GM18868 (cell line): ENCODE results near the gene TMEM63A.
"Not testable (repeated sequence)": the region's sequence is repeated elsewhere in the genome, so short reads cannot be mapped to it uniquely, and the experiment has no call there.

Source experiments
- ATAC-seq: cut with Tn5 transposase; IDR thresholded peaks from one replicate; pipeline ENCODE4 v1.9.1; 2021; ENCODE audit warnings: mild to moderate bottlenecking, moderate library complexity; ENCODE audit not compliant: unreplicated experiment

The TMEM63A gene

DNA sequence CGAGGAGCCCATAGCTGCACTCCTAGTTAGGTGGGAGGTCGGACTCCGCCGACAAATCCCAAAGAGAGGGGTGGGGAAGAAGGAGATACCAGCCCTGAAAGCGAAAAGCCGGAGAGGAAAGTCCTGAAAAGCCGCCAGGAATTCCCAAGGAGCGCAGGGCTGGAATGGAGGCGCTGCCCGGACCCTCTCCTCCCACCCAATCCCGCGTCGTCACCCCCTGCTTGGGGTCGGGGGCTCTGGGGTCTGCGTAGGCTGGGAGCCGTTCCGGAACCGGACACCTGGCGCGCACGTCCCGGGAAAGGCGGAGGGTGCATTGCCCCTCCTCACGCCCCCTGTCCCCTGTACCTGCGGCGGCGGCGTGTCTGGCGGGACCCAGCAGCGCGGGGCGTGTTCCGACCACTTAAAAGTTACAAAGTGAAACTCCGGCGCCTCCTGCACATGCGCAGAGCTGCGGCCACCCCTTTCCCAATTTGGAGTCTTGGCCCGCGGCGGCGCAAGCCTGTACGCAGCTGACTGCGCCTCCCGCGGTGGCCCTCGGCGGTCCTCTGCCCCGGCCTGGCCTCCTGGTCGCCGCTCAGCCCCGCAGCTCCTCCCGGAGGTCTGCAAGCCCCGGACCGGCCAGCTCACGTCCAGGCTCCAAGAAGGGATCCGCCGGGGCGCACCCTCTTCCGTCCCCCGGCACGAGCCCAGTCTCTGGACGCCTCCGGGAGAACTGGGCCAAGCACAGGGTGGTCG, at the start of gene TMEM63A:
Gene TMEM63A (minus strand): TSS at position 422 of the 735 bp plus-strand sequence. CDS start 4,800 bp downstream, outside the sequence.
- ATAC-seq = peak; percentile 70

DNA sequence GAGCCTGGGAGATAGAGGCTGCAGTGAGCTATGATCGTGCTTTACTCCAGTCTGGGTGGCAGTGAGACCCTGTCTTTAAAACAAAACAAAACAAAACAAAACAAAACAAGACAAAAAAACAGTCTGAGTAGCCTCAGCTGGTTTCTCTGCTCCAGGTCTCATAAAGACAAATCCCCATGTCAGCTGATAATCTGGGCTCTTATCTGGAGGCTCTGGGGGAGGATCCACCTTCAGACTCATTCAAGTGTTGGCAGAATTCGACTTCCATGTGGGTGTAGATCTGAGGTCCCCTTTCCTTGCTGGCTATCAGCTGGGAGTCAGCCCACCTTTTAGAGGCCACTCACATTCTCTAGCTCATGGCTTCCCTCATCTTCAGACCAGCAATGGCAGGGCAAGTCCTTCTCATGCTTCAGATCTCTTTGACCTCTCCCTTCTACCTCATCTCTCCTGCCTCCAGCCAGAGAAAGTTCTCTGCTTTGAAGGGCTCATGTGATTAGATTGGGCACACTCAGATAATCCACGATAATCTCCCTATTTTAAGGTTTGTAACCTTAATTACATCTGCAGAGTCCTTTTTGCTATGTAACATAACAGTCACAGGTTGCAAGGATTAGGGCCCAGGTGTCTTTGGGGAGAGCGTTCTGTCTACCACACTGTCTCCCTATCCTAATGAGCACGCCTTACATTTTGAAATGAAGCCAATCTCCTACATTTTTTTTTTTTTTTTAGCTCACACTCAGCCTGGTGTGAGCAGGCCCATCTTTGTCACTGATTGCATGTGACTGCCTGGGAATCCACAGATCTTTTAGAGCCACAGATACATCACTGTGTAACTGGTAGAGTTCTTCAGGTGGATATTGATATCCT, 49.3 kb upstream of the TMEM63A start:
- ATAC-seq = no peak

DNA sequence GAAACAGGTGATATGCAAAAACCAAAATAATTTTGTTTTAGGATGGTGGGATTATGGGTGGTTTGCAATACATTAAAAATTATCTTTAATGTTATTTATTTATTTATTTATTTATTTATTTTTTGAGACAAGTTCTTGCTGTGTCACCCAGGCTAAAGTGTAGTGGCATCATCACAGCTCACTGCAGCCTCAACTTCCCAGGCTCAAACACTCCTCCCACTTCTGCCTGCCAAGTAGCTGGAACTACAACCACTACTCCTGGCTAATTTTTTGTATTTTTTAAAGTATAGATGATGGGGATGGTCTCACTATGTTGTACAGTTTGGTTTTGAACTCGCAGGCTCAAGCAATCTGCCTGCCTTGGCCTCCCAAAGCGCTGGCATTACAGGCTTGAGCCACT, 48.4 kb upstream of the TMEM63A start:
- ATAC-seq = no peak

DNA sequence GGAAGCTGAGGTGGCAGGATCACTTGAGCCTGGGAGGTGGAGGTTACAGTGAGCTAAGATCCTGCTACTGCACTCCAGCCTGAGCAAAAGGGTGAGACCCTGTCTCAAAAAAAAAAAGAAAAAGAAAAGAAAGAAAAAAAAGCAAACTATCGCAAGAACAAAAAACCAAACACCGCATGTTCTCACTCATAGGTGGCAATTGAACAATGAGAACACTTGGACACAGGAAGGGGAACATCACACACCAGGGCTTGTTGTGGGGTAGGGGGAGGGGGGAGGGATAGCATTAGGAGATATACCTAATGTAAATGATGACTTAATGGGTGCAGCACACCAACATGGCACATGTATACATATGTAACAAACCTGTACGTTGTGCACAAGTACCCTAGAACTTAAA, 47.3 kb upstream of the TMEM63A start:
- not testable (repeated sequence) for ATAC-seq

DNA sequence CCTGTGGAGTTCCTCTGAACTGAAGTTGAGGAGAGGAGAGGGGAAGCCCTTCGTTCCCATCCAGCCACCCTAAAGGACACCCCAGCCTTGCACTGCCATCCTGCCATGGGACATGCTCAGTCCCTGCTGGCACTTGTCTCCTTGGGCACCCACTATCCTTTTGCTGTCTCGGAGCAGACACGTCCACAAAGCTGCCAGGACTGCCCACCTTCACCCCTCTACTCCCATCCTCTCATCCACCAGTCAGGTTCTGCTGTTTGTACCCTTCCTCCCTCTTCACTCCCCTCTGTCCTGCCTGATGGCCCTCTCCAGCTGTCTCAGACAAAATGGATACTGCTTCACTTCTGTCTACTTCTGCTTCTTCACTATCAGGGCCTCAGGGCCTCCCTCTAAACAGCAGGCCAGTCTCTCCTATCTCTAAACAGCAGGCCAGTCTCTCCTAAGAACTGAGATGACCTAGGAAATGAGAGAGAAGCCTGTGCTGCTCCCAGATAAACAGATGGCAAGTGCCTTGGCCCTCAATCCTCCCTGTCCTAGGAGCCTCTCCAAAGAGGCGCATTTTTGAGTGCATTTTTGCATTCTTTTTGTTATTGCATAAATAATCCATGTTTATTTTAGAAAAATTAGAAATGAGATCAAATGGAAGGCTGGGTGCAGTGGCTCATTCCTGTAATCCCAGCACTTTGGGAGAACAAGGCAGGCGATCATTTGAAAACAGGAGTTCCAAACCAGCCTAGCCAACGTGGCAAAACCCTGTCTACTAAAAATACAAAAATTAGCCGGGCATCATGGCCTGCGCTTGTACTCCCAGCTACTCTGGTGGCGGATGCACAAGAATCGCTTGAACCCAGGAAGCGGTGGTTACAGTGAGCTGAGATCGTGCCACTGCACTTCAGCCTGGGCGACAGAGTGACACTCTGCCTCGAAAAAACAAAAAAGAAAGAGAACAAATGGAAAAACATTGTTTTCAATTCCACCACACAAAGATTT, 46.3 kb upstream of the TMEM63A start:
- ATAC-seq = no peak

DNA sequence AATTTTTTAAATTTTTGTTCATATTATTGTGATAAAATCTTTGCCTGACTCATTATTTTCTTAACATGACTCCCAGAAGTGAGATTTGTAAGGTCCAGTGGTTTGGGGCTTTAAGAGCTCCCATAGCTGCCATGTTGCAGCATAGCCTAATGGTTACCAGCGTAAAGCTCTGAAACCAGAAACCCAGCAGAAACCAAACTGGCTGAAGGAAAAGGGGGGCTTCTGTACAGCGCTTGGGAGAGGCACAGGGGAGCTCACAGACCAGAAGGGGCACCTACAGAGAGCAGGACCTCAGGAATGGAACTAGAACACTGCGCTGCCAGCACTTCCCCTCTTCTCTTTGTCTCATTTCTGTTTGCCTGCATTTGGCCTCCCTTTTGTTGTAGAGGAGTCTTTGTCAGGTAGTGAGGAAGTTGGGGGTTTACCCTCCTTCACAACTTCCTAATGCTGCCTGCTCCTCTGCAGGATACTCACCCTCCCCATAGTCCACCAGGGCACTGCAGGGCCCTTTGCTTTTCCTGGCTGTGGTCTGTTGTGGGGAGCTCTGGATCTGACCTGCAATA, 44.5 kb upstream of the TMEM63A start:
- no peak for ATAC-seq

DNA sequence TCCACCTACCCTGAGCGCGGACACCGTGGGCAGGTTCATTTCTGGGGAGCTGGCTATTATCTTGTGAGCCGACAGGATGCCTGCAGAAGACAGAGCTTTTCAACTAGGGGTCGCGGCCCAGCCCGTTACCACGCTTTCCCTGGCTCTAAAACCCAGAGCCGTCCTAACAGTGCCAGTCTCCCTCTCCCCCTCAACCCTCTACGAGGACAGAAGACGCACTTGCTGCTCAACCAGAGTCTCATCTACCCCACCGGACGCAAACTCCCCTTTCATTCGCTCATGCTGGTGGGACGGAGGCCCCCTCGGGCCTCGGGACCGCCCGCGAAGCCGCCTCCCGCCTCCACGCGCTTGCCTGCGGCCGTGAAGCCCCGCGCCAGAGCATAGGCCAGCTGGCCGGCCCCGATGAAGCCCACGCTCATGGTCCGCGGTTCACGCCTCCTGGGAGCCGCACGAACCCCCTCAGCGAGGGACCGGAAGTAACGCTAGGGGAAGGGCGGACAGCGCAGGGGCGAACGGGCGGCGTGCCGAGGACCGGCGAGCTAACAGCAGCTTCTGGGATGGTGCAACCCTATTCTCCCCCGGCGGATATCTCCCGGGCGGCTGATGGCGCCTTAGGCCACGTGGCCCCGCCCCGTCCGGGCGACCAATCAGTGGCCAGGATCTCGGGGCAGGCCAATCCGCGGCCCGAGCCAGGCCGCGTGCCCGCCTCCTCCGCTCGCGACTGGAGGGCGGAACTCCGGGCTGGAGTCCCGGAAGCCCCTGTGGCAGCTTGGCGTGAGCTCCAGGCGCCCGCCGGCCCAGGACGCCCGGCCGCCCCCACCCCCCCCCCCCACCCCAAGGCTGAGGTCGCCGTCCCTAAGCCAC, 41.7 kb upstream of the TMEM63A start, which contains the start of gene PYCR2:
Gene PYCR2 (minus strand): TSS at position 559 of the 864 bp plus-strand sequence. CDS start 140 bp downstream, at position 419.
- peak; percentile 97 for ATAC-seq

DNA sequence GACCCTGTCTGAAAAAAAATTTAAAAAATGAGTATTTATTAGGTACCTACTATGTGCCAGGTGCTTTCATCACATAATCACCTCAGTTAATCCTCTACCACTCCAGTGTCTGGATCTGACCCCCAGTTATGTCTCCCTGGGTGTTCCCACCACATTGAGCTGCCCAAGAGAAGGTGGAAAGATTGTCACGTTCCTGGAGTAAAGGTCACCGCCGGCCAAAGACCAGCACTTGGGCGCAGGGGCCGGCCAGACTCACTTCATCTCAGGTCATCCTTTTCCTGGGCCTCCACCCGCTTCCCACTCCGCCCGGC, 41.2 kb upstream of the TMEM63A start:
- no peak for ATAC-seq

DNA sequence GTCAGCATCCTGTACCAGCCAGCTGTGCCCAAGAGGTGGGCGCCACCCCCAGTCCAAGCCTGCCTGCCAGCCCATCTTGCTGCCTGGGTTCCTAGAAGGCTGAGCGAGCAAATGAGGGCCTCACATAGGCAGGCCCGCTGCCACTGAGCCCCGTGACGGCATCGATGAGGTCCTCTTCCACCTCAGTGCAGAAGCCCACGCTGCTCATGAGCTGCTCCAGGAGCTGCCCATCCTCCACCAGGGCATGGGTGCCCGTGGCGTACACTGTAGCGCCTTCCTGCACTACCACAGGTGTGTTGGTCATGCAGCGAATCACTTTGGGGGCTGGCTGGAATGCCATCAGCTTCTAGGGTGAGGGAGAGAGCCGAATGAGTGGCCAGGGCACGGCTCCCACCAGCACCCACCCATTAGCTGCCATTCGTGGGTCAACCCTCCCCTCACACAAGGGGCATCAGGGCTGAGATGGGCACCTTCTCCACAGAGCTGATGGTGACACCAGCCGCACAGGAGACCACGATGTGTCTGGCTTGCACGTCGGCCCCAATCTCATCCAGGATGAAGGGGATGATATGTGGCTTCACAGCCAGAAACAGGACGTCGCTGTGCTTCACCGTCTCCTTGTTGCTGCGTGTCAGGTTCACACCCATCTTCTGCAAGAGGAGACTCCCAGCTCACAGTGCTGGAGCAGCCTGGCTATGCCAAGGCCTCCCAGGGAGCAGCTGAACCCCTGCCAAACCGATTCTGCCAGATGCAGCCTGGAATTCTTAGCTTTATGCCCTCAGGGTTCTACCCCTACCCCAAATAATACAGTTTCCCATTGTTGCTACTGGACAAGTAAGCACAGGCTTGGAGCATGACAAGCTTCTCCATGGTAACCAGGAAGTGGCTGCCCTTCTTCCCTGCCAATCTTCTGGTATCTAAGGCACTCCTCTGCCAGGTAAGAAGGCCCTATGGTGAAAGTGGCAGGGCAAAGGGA, 39.8 kb upstream of the TMEM63A start:
- no peak for ATAC-seq

DNA sequence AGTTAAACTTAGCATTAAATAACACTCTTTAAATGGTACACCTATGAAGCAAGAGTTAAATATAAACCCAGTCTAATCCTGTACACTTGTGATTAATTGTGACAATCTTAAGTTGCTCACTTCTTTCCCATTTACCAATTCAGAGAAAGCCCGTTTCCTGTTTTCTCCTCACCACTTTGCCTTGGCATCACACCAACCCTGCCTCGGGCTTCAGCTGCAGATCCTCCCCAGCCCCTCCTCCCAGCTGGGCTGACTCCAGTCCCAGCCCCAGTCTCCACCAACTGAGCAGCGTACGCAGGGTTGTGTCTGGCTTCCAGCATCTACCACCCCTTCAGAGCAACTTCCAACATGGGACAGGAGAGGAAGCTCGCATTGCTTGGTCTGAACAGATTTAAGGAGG, 37.7 kb upstream of the TMEM63A start:
- ATAC-seq = no peak

DNA sequence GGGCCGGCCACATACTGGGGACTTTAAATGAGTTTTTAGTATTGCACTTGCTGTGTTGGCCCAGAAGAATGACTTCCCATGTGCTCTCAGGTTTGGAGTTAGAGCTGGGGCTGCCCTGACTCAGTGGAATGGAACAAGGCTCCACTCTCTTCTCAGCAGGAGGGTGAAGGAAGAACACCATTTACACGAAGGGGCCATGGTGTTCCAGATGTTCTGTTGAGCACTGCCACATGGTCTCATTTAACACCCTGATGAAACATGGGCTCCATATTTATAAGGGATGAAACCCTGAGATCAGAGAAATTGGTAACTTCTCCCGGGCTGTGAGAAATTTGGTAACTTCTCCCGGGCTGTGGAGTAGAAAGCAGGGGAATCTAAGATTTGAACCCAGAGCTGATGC, 36.1 kb upstream of the TMEM63A start:
- ATAC-seq = no peak

DNA sequence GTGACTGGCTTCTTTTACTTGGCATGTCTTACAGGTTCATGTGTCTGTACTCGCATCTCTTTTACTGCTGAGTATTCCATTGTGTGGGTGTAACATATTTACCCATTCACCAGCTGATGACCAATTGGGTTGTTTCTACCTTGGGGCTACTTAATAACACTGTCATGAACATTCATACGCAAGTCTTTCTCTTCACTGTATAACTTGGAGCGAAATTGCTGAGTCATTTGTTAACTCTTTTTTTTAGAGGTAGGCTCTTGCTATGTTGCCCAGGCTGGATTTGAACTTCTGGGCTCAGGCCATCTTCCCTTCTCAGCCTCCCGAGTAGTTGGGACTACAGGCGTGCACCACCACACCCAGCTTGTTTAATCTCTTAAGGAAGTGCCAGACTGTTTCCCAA, 35.4 kb upstream of the TMEM63A start:
- ATAC-seq = no peak

DNA sequence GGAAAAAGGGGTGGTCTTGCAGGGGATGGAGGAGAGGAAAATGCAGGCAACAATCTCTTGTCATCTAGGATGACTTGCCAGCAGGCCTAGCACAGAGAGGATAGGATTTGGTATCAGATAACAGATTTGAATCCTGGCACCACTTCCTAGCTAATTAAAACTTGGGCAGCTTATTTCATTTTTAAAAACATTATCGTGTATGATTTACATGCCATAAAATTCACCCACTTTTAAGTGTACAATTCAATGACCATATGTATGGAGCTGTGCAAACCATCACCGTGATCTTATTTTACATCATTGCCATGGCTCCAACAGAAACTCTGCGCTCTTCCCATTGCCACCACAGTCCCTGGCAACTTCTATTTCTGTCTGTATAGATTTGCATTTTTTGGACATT, 34.9 kb upstream of the TMEM63A start:
- no peak for ATAC-seq

DNA sequence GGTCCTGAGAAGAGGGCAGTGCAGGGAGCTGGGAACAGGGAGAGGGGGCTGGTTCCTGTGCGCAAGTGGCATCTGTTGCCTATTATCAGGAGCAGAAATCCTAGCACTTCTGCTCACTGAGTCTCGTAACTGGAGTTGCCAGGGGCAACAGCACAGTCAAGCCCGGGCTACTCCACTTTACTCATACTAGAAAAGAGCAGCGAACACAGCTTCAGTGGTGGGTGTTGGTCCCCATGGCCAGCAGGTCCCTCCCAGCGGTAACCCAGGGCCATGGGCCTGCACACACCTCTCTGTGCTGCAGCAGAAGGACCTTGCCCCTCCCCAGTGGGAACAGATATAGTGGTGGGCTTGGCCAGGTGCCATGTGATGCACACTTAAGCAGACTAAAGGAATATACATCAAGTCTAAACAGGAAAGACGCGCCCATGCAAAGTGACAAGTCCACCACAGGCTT, 33.4 kb upstream of the TMEM63A start:
- no peak for ATAC-seq

DNA sequence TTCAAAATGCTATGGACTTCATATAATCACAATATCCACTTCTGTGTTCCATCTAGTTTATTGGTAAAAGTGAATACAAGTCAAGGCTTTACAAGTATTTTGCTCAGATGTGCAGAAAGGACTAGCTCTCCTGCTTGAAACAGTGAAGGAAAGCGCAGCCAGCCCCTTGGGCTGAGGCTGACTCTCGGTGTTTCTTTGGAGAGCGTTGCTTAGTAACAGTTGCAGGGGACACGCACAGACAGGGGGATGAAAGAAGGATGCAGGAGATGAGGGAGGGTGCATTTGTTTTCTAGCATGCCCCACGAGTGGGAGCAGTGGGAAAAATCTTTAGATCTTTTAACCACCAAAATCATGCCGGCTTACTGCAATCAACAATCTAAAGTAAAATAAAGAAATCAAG, 32.8 kb upstream of the TMEM63A start:
- ATAC-seq = no peak

DNA sequence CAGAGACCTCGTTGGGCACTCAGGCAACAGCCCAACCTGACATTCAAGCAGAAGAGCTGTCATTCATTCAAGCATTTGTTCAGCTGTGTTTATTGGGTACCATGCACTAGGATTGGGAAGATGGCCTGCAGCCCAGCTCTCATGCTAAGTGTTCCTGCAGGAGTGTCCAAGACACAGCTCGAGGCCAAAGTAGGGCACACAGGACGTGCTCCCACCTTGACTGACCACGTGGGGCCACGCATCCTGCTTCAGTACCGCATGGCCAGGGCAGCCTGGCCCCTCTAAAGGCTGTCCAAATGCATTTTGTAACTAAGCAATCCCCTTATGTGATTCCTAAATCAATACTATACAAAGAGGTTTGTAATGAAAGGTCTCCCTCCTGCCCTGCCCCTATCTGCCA, 32.2 kb upstream of the TMEM63A start:
- ATAC-seq = no peak

DNA sequence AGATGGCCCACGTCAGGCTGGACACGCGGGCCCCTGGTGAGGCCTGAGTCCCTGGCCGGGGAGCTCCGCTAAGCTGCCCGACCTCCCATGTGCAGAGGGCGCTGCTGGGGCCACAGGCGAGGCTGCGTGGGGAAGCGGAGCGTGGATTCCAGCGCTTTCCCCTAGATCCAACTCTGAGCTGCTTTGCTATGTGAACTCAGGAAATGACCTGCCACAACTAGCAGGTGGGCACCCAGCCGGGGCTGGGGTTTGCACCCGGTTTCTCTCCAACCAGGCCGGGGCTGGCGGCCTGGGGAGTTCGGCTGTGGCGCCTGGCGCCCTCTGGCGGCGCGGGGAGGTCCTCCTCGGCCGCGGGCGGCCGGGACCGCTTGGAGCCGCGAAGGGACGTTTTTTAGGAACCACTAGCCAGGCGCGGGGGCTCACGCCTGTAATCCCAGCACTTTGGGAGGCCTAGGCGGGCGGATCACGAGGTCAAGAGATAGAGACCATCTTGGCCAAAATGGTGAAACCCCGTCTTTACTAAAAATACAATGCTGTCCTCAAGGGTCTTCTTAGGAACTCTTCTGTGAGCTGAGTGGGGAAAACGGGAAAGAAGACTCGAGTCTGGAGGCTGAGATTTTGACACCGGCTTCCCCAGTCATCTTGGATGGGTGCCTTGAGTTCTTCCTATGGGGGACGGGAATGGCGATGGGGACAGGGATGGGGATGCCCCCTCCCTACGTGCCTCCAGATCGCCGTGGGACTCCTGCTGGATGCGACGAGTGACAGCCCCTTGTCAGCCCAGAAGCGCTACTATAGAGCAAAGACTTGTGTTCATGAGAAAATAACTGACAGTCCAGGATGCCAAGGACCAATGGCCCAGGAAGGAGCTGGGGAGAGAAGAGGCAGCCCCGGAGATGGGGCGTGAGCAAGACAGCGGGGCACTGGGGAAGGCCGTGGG, 29.3 kb upstream of the TMEM63A start:
- ATAC-seq = peak; percentile 79
